MM.1S (cell line): Measurements from ENCODE around the gene PSD.
A peak's percentile ranks its signal among the peaks of the same experiment; 100 is the strongest.

Experiments
- CTCF ChIP-seq: fragments of 300-600 bp; sonication (generic); IDR thresholded peaks from 2 replicates; pipeline ENCODE4 v1.5.1; 2016; ENCODE audit warnings: antibody characterized with exemption, low read length, mixed read lengths
- EZH2 ChIP-seq: fragments of 300-600 bp; sonication (generic); optimal IDR thresholded peaks from 2 replicates; pipeline ENCODE3; 2017; ENCODE audit warnings: low read depth, mild to moderate bottlenecking, antibody characterized with exemption, low read length, mixed read lengths
- EZH2phosphoT487 ChIP-seq: fragments of 300-600 bp; sonication (generic); IDR thresholded peaks from 2 replicates; pipeline ENCODE4 v1.6.1; 2018; ENCODE audit warnings: antibody characterized with exemption, low read length

GRCh38 chr10:102399217-102400021 is 19.2 kb downstream of the PSD start:
- no peak for TF ChIP-seq EZH2
- peak; percentile 88 for TF ChIP-seq CTCF
- no peak for TF ChIP-seq EZH2phosphoT487
